Ovary (tissue), 9 donors: ENCODE data around the gene FAM171A1. TPM values are rescaled to one million over a fixed set of nuclear protein-coding genes. Genes with fewer than 3 reads are reported as not detected.
"Not testable (repeated sequence)": the region's sequence is repeated elsewhere in the genome, so short reads cannot be mapped to it uniquely, and the experiment has no call there.

Source experiments
- DNase-seq, 5 donors: peaks; one replicate each; pipeline ENCODE4 v3.0.0-alpha.2; 2019 to 2020
- H3K27ac ChIP-seq, 2 donors: fragments of 200-600 bp; one replicate each; pipeline versions ENCODE4 v1.5.1 to v1.8.0; 2019 to 2022
- H3K27me3 ChIP-seq: fragments of 200-600 bp; one replicate; pipeline ENCODE4 v1.8.0; 2022
- H3K36me3 ChIP-seq: fragments of 200-600 bp; sonication (generic); one replicate; pipeline ENCODE4 v1.5.1; 2019
- H3K4me1 ChIP-seq: one replicate; pipeline ENCODE4 v1.8.1; 2013; ENCODE audit warnings: mild to moderate bottlenecking, moderate library complexity; ENCODE audit not compliant: insufficient read depth
- H3K4me3 ChIP-seq: fragments of 200-600 bp; sonication (generic); one replicate; pipeline ENCODE4 v1.5.1; 2017
- H3K9me3 ChIP-seq, 2 donors: fragments of 200-600 bp in 1 of 2; sonication (generic) in 1 of 2; one replicate each; pipeline versions ENCODE4 v1.5.1 to v1.8.1; 2013 to 2019; ENCODE audit warnings: mild to moderate bottlenecking in 1 of 2, moderate library complexity in 1 of 2
- EP300 ChIP-seq: sonication (generic); formaldehyde crosslinking; IDR thresholded peaks from one replicate; pipeline ENCODE4 v1.6.1; 2017; ENCODE audit warnings: antibody characterized with exemption
- POLR2A ChIP-seq: fragments of 450-650 bp; IDR thresholded peaks from one replicate; pipeline ENCODE4 v1.6.1; 2017; ENCODE audit warnings: antibody characterized with exemption, mild to moderate bottlenecking, moderate library complexity
- WGBS, 3 donors: extraction: QIAGEN DNeasy Blood & Tissue Kit in 1 of 3; methylation state at CpG; one replicate each; pipeline versions ENCODE4 v1.1.5 to v1.1.7; 2013 to 2017; 5-methylcytosine and 5-hydroxymethylcytosine counted together
- intact Hi-C, 4 donors: fragments of 100-400 bp; cut with DNase I; formaldehyde crosslinking; loops; one replicate each; pipeline versions ENCODE4 v1.11.0 to v1.15.1; 2022 to 2023
- polyA plus RNA-seq, 2 donors: library from polyadenylated mRNA; stranded (reverse); fragments of 200-250 nt in 1 of 2; fragments of 350-450 nt in 1 of 2; fragmentation: Illumina TruSeq in 1 of 2; extraction: RNeasy Lipid Tissue Mini Kit (QIAGEN cat#74804) in 1 of 2; gene quantifications; one replicate each; pipeline ENCODE4 v1.2.3, GENCODE V29; 2013 to 2014
- total RNA-seq, 7 donors: library from RNA; depleted of rRNA in 2 of 7; stranded (reverse); fragments of >200 nt in 2 of 7; fragmentation: NEBNext Ultra II Directional in 3 of 7; extraction: Animal tissue kit (Norgen Biotek cat#: 25700) in 3 of 7; gene quantifications; one replicate each; pipeline versions ENCODE4 v1.1.0 to v1.2.4, GENCODE V29; 2016 to 2023
- TF ChIP-seq, protein P1 (sequence below), 3 donors: fragments of 450-650 bp in 2 of 3; fragments of 200-600 bp in 1 of 3; IDR thresholded peaks; one replicate each; pipeline versions ENCODE4 v1.5.1 to v1.8.0; 2016 to 2022; ENCODE audit warnings: antibody characterized with exemption in 3 of 3, mild to moderate bottlenecking in 1 of 3
- donor health status: DM: no; HTN: no; CAD: no; lungs with moderate emphysema.
- donor health status: DM: no; HTN: no; CAD: no.
- donor health status: Bipolar disorder and iron deficiency.
- donor health status: DM: yes; HTN: yes; CAD: no.
- donor health status: DM: no; HTN: no; CAD: no.
- donor health status: DM: yes; HTN: yes; CAD: no.

FAM171A1 gene
- total and polyA plus RNA-seq, 9 donors: 9.1 to 29.1 (median 23.7) TPM

- intact Hi-C loops: no loop called here
- H3K36me3 ChIP-seq: no peaks in the 10 kb centered on the region
- DNase-seq: no peak
- H3K4me1 ChIP-seq: peaks cover 3% of the 10 kb centered on the region
- TF ChIP-seq POLR2A: no peak
- no peak for TF ChIP-seq EP300
- TF ChIP-seq, protein P1, sequence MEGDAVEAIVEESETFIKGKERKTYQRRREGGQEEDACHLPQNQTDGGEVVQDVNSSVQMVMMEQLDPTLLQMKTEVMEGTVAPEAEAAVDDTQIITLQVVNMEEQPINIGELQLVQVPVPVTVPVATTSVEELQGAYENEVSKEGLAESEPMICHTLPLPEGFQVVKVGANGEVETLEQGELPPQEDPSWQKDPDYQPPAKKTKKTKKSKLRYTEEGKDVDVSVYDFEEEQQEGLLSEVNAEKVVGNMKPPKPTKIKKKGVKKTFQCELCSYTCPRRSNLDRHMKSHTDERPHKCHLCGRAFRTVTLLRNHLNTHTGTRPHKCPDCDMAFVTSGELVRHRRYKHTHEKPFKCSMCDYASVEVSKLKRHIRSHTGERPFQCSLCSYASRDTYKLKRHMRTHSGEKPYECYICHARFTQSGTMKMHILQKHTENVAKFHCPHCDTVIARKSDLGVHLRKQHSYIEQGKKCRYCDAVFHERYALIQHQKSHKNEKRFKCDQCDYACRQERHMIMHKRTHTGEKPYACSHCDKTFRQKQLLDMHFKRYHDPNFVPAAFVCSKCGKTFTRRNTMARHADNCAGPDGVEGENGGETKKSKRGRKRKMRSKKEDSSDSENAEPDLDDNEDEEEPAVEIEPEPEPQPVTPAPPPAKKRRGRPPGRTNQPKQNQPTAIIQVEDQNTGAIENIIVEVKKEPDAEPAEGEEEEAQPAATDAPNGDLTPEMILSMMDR (IDR thresholded peaks at IDR 0.05): no peak
- no peaks in the 10 kb centered on the region for H3K9me3 ChIP-seq
- no peak overlapping the region for H3K4me3 ChIP-seq
- WGBS, 3 donors: 92 to 100% (median 98%) methylated on average over 2 of the region's 2 CpGs
- no peak overlapping the region for H3K27ac ChIP-seq
- H3K27me3 ChIP-seq: no peaks in the 10 kb centered on the region
Measured at GRCh38 chr10:15305161-15305560, 65.9 kb downstream of the FAM171A1 start.

- not testable (repeated sequence) for H3K27me3 ChIP-seq, H3K4me1 ChIP-seq, H3K4me3 ChIP-seq, H3K9me3 ChIP-seq, DNase-seq, H3K27ac ChIP-seq, H3K36me3 ChIP-seq
- 94 to 97% (median 96%) methylated on average over 15 of the region's 15 CpGs for WGBS, 3 donors
- intact Hi-C loops: loop anchor here in 1 of 4 donors (5.0 kb wide), 1 partner anchor 35 kb away; no protein-coding TSS in a partner anchor
Measured at GRCh38 chr10:15302188-15302956, 68.7 kb downstream of the FAM171A1 start.

- no peaks in the 10 kb centered on the region for H3K9me3 ChIP-seq
- no peaks in the 10 kb centered on the region for H3K27me3 ChIP-seq
- whole genome bisulfite sequencing, 3 donors: 33 to 55% (median 38%) methylated on average over 4 of the region's 4 CpGs
- no peak overlapping the region for H3K27ac ChIP-seq
- no peaks in the 10 kb centered on the region for H3K36me3 ChIP-seq
- TF ChIP-seq, protein P1 (IDR thresholded peaks at IDR 0.05): no peak
- TF ChIP-seq EP300: no peak
- no peak for TF ChIP-seq POLR2A
- no peak for DNase-seq
- peaks cover 2% of the 10 kb centered on the region for H3K4me1 ChIP-seq
- H3K4me3 ChIP-seq: no peak overlapping the region
- intact Hi-C loops: loop anchor here in 1 of 4 donors (5.0 kb wide), 1 partner anchor 37 kb away; no protein-coding TSS in a partner anchor
Measured at GRCh38 chr10:15300697-15301096, 70.4 kb downstream of the FAM171A1 start.

DNA sequence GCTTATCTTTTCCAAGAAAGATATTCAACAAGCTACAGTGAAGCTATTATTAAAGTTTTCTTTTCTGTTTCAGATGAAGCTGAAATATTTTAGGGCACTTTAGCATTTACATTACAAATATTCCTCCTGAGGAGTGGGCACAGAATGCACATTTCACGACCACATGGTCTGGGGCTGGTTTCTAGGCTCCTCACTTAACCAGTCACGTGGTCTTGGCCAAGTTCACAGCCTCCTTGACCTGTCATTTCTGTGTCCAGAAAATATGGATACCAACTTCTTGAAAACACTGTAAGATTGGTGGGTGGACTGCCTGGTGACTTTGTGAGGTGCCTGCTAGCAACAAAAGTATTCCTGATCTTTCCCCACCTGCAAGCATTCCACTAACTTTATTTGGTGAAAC is 70.9 kb downstream of the FAM171A1 start:
- DNase-seq: no peak
- intact Hi-C loops: loop anchor here in 1 of 4 donors (5.0 kb wide), 1 partner anchor 37 kb away; no protein-coding TSS in a partner anchor
- TF ChIP-seq EP300 (no peak), POLR2A (no peak)
- TF ChIP-seq, protein P1 (IDR thresholded peaks at IDR 0.05): no peak
- Histone ChIP-seq H3K9me3 (no peaks in the 10 kb centered on the region), H3K36me3 (no peaks in the 10 kb centered on the region), H3K4me1 (peaks cover 2% of the 10 kb centered on the region), H3K27me3 (no peaks in the 10 kb centered on the region), H3K27ac (no peak overlapping the region), H3K4me3 (no peak overlapping the region)
- 71 to 81% (median 75%) methylated on average over 2 of the region's 2 CpGs for WGBS, 3 donors

GRCh38 chr10:15296701-15297100 is 74.4 kb downstream of the FAM171A1 start:
- WGBS, 3 donors: 75 to 82% (median 78%) methylated on average over 6 of the region's 6 CpGs
- H3K27ac ChIP-seq: no peak overlapping the region
- H3K9me3 ChIP-seq: no peaks in the 10 kb centered on the region
- H3K4me1 ChIP-seq: peaks cover 2% of the 10 kb centered on the region
- H3K36me3 ChIP-seq: no peaks in the 10 kb centered on the region
- no peaks in the 10 kb centered on the region for H3K27me3 ChIP-seq
- DNase-seq: no peak
- intact Hi-C loops: no loop called here
- TF ChIP-seq, protein P1 (IDR thresholded peaks at IDR 0.05): no peak
- TF ChIP-seq POLR2A: no peak
- no peak for TF ChIP-seq EP300
- no peak overlapping the region for H3K4me3 ChIP-seq
